CD4-positive, alpha-beta T cell treated with Interleukin-17A for 4 hours (primary cell): ENCODE data around the gene KAT8.
"Not testable (repeated sequence)": the region's sequence is repeated elsewhere in the genome, so short reads cannot be mapped to it uniquely, and the experiment has no call there.

Experiments used
- DNase-seq: peaks from one replicate; pipeline ENCODE4 v3.0.0-alpha.2; 2020; ENCODE audit warnings: mixed read lengths

KAT8 gene

DNA sequence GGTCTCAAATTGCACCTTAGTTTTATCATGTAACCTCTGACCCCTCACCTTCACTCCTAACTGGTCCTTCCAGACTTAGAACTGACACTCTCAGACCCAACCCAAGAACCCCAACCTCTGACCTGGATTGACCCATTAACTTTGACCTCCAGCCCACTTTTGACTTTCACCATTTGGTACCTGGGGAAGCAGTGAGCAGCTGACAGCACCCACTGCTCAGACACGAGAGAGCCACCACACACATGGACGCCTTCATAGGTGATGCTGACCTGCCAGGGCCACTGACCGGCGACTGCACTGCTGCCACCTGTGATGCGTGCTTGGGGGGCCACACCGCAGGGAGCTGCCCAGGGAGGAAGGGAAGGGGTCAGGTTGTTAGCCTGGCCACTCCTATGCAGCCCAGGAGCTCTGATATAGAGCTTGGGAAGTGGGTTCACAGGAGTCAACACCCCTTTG is 15.6 kb downstream of the KAT8 start:
- no peak for DNase-seq

DNA sequence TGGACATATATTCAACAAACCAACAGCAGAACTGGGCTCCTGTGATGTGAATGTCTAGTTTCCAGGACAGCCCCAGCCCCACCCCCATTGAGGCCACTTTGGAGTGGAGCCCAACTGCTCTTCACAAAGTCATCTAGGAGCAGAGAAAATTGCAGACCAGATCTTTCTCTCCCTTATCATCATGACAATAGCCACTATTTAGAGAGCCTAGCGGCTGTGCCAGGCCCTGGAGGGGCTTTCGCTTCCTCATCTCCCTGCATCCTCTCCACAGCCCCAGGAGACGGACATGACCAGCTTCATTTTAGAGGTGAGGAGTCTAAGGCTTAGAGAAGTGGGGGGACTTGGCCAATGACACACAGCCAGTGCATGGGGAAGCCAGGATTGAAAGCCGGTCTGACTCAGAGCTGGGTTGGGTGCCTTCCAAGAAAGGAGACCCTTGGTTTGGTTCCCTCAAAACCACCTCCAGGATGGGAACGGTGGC is 16.7 kb downstream of the KAT8 start:
- no peak for DNase-seq

DNA sequence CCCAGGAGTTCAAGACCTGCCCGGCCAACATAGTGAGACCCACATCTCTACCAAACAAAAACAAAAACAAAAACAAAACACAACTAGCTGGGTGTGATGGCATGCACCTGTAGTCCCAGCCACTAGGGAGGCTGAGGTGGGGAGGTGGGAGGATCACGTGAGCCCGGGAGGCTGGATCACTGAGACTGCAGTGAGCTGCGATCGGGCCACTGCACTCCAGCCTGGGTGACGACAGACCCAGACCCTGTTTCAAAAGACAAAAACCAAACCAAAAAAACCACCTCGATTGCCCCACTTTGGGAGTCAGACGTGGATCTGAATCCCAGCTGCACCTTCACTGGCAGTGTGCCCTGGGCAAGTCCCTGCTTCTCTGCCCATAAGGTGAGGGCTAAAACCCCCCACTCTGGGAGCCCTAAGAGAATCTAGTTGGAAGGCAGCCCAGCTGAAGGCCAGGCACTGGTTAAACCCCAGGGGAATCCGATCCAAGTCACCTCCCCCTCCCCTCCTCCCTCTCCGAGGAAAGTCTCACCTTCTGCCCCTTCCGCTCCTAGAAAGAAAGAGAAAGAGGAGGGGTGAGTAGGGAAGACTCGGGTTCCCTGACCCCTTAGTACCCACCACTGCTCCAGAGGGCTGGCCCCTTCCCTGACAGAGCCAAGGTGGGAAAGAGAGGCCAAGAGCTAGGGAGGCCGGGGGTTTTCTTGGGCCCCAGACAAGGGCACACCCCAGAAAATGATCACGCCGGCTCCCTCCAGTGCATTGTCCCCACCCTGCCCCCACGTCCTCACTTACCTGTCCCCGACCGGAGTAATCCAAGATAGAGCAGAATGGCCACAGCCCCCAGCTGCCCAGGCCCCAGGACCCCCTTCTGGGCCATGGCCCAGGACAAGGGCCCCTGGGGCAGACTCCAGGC is 17.4 kb downstream of the KAT8 start:
- no peak for DNase-seq

DNA sequence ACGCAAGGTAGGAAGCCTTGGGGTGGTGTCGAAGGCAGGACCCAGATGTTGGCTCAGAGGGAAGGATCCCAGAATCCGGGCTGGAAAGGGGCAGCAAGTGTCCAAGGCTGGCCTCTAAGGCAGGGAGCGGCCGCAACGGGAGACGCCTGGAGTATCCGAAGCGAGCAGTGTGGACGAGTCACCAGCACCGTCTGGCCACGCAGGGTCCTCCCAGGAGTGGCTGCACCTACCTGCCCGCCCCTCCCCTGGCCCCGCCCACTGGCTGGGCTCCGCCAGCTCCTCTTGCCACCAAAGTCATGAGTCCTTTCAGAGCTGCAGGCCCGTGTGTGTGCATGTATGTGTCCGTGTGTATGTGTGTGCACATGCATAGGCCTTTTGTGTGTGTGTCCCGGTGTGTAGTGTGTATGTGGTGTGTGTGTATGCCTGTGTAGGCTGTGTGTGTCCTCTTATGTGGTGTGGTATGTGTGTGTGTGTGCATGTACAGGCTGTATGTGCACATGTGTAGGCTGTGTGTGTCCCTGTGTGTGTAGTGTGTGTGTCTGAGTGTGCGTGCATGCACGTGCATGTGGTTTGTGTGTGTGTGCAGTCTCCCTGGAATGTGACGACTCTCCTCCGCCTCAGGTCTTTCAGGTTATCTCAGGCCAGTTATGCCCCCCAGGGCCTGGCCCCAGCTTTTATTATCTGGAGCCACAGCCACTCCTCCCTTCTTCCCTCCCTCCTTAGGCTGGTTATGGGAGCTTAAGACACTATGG is 18.2 kb downstream of the KAT8 start, which contains the start of gene PRSS8:
Gene PRSS8, minus strand, starts transcription at position 193 of the 752 bp plus-strand sequence. CDS start 229 bp downstream, outside the sequence.
- DNase-seq: no peak

DNA sequence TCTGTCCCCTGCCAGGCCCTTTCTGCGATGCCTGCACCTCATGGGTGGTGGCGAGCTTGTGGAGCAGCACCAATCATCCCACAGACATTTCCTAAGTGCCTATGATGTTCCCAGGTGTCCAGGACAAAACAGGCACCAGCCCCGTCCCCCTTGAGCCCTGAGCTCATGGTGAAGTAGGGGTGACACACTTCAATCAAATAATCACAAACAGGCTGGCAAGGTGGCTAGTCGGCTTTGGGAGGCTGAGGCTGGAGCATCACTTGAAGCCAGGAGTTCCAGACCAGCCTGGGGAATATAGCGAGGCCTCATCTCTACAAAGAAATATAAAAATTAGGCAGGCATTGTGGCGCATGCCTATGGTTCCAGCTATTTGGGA is 18.8 kb downstream of the KAT8 start:
- no peak for DNase-seq

DNA sequence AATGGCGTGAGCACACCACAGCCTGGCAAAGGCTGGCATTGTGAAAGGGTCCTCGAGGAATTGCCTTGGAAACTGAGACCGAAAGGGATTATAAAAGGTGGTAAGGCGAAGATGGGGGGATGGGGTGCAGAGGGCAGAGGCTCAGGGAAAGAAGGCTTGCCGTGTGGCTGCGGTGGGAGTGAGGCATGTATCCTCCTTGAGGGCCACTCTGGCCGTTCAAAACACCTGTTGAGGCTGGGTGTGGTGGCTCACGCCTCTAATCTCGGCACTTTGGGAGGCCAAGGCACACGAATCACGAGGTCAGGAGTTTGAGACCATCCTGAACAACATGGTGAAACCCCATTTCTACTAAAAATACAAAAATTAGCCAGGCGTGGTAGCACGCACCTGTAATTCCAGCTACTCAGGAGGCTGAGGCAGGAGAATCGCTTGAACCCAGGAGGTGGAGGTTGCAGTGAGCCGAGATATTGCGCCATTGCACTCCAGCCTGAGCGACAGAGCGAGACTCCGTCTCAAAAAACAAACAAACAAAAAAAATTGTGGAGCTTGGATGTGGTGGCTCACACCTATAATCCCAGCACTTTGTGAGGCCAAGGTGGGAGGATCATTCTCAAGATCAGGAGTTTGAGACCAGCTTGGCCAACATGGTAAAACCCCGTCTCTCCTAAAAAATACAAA is 19.5 kb downstream of the KAT8 start:
- not testable (repeated sequence) for DNase-seq

DNA sequence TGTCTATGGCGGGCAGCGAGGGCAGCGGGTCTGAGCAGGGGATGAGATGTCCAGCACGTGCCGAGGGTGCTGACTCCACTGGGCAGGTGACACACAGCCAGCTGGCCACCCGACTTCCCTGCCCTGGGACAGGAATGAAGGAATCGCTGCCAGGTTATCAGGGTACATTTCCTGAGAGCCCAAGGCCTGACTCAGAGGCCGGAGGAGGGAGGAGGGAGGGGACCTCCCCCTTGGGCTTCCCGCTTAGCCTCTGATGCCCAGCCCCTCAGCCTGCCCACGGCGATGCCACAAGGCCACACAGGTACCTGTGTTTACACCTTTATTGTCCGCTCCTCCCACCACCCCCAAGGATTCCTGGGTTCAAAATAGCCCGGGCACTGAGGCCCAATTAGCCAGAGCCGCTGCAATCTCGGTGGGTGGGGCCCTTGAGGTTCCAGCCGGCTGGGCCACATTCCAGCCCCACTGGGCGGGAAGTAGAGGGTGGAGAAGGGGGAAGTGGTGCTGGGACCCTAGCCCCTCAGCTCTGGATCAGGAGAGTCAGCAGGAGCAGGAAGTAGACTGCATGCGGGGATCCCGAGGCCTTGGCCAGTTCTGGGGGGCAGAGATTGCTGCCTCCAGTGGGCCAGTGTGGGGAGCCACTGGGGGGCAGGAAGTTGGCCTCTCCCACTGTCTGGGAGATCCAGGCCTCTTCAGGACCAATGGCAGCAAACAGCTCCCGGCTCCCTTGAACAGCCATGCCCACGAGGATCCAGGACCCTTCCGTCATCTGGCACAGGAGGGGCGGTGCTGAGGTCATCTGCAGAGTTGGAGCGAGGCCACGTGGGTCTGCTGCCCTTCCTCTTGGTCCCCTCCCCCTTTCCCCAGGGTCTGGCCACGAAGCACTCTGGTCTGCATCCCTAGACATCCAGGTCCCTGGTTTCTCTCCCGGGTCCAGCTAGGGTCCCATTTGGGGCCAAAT is 21.4 kb downstream of the KAT8 start:
- DNase-seq: no peak

DNA sequence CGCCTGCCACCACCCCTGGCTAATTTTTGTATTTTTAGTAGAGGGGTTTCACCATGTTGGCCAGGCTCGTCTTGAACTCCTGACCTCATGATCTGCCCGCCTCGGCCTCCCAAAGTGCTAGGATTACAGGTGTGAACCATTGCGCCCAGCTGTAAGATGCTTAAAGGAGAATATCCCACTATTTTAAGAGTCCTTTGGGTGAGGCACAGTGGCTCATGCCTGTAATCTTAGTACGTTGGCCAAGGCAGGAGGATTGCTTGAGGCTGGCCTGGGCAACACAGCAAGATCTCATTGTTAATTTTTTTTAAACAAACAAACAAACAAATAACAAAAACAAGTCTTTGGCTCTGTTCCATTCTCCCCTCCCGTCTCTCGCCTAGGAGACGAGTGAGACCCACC is 23.6 kb downstream of the KAT8 start:
- not testable (repeated sequence) for DNase-seq

DNA sequence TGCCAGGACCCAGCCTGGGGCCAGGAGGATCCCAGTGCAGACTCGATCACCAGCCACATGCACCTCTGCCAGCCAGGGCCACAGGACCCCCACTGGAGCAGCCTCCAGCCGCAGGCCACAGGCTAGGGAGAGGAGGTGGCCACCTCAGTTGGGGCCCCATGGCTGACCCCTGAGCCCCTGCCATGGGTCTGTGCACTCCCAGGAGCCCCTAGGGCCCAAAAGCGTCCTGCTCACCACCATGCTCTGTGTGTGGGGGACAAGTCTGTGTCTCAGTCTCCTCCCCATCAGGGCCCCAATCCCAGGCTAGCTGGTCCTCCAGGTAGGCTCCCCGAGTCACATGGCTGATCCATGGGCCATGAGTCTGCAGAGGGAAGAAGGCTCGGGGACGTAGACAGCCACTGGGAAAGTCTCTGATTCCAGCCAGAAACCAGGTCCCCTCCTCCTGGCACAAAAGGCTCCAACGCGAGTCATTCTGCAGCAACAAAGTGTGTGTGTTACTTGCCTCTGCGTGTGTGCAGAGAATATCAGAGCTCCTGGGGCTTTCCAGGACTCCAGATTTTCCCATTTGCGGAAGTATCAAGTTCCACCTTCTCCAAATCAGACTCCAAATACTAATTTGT is 24.1 kb downstream of the KAT8 start:
- DNase-seq: peak; percentile 17

DNA sequence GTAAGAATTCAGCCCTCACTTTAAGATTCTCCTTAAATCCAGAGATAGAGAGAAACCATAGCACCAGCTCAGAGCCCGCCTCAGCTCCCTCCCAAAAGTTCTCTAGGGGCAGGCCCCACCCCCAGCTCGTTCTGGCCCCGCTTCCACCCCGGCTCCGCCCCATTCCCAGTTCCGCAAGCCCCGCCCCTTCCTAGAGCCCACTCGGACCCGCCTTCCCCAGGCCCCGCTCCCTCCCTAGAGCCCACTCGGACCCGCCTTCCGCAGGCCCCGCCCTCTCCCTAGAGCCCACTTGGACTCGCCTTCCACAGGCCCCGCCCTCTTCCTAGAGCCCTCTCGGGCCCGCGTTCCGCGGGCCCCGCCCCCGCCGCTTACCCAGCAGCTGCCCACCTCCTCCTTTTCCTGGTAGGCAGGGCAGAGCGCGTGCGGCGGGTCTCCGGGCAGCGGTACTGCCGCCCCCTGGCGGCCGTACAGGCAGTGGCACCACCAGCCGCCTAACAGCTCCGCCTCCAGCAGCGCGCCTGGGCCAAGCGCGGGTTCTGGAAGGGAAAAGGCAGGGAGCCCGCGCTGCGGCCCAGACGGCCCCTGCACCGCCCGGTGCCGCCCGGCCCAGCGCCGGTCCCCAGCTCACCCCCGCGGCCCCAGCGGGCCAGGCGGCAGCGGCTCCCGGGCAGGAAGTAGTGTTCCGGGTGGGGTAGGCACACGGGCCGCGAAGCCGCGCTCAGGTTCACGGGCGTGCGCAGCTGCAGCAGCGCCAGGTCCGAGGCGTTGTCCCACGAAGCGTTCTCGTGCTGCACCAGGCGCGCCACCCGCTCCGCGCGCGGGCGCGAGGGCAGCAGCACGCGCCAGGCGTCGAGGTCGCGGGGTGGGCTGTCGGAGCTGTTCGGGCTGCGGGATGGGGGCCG is 24.9 kb downstream of the KAT8 start:
- peak; percentile 100 for DNase-seq

DNA sequence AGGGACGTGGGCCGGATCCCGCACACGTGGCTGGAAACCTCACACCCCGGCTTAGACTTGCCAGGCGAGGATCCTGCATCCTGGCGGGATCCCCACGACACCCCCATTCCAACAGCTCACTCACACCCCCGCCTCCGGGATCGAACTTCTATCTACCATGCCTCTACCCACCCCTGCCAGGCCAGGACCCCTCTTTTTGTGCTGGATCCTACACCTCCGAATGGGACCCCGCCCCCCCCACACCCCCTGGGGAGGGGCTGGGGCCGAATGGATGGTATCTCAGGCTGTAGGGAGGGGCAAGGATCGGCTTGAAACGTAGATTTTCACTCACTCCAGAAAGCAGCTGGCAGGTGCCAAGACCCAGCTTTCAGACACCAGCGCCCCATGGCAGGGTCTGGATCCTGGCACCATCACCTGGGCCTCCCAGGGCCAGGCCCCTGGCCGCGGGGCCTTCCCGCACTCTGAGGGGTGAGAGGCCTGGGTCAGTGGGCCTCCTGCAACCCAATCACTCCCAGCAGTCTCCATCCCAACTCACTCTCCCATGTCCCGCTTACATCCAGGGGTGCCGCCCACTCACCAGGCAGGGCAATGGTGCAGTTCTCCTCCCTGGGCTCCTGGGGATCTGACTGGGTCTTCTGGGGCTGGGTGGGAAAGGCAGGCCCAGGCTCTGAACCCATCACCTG is 25.7 kb downstream of the KAT8 start:
- no peak for DNase-seq

DNA sequence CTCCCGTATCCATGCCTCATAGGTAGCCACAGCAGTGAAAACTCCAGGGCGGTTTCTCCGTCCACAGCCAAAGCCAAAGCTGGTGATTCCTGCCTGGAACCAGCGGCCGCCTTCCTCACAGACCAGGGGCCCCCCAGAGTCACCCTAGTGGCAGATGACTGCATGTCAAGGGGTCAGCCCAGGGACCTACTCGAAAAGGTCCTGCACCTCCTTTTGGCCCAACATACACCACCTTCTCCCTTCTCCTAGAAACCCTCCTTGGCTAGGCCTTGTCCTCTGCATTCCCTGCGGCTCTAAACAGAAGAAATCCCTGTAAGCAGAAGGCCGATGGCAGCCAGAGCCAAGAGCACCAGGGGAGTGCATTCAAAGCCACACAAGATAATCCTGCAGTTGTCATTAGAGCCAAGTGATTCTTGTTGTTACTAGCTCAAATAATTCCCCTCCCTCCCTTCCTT is 26.3 kb downstream of the KAT8 start:
- no peak for DNase-seq

DNA sequence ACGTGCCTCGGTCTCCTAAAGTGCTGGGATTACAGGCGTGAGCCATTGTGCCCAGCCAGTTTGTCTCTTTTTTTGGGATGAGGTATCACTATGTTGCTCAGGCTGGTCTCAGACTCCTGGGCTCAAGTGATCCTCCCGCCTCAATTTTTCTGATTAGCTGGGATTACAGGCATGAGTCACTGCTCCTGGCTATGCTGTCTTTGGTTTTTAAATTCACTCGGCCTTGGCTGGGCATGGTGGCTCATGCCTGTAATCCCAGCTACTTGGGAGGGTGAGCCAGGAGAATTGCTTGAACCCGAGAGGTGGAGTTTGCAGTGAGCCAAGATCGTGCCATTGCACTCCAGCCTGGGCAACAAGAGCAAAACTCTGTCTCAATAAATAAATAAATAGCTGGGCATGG is 27.0 kb downstream of the KAT8 start:
- not testable (repeated sequence) for DNase-seq

DNA sequence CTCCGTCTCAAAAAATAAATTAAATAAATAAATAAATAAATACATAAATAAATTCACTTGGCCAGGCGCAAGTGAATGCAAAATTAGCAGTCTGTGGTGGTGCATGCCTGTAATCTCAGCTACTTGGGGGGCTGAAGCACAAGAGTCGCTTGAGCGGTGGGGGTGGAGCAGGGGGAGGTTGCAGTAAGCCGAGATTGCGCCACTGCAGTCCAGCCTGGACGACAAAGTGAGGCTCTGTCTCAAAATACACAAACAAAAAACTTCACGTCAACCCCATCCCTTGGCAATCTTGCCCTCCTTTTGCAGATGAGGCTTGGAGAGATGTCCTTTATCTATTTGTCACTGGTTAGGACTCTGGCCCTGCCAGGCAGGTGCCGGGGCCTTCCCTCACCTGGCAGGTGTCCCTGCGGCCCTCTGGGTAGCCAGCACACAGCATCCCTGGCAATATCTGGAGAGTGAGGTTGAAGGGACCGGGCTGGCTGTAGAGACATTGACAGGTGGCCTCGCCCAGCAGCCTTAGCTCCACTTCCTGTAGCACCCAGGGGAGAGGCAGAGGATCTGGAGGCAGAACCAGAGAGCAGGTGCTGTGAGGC is 28.0 kb downstream of the KAT8 start:
- no peak for DNase-seq

DNA sequence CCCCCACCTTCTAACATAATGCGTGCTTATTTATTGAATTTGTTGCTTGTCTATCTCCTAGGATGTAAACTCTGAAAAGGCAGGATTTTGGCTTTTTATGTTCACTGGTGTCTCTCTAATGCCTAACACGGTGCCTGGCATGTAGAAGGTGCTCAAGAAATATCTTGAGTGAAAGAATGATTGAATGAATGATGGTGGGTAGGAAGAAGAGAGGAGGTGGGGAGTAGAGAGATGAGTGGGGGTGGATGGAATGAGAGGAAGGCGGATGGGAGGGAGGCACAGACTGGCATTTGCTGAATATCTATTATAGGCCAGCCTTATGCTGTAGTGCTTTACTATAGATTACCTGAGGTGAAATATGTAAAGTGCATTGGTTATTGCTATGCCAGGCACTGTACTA is 30.1 kb downstream of the KAT8 start:
- no peak for DNase-seq

DNA sequence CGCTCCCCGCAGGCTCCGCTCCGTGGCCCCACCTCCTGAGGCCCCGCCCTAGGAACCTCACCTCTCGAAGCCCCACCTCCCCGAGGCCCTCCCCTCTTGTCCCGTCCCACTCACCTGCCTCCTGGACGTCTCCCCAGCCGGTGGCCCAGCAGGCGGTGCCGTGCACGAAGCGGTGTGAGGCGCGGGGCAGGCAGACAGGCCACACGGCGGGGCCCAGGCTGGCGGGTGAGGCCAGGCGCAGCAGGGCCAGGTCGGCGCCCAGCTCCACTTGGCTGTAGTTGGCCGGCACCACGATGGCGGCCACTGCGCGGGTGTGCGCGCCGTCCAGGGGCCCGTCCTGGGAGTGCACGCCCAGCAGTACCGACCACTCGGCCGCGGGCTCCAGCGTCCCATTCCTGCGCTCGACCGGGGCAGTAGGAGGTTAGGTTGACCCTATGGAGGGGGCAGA is 30.8 kb downstream of the KAT8 start:
- peak; percentile 22 for DNase-seq

DNA sequence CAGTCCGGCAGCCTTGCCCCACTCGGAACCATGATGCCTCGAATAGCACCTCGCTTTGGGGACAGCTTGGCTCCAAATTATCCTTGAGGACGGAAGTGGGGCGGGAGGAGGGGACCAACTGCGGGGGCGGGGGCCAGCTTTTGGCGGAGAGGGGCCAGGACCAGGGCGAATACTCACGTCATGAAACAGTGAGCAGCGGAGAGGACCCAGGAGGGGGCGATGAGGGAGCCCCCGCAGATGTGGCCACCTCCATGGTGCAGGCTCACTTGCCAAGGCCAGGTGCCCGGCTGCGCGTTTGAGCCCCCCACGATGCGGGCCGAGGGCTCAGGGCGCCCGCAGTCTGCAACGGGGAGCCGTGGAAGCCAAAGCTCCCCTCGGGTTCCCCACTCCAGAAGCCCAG is 31.4 kb downstream of the KAT8 start:
- no peak for DNase-seq

DNA sequence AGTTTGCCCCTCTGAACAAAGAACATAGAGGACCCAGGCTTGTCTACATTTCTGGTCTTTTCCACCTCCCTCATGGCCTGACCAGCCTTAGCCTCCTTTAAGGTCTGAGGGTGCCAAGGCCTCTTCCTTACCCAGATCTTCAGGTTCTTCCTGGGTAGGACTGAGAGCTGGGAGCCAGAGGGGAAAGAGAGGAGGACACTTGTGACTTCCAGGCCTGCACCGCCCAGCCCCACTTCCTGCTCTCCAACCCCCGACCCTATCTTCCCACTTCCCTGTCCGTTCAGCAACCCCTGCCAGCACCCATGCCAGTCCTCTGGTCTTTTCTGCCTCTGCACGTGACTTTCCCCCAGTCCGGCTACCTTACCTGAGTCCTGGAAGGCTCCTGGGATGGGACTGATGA is 31.9 kb downstream of the KAT8 start:
- no peak for DNase-seq
